Esophagus (tissue), 2 donors: Measurements from ENCODE around the gene YIPF5. TPM values are rescaled to one million over a fixed set of nuclear protein-coding genes. Genes with fewer than 3 reads are reported as not detected.

ENCODE experiments used
- H3K27ac ChIP-seq, 2 donors: one replicate each; pipeline ENCODE4 v1.5.1; 2013; ENCODE audit warnings: low read depth in 2 of 2, mild to moderate bottlenecking in 2 of 2, inconsistent platforms in 1 of 2, low read length in 1 of 2, moderate library complexity in 1 of 2
- H3K27me3 ChIP-seq, 2 donors: one replicate each; pipeline ENCODE4 v1.6.1; 2013; ENCODE audit warnings: low read length in 2 of 2, control low read depth in 1 of 2, mild to moderate bottlenecking in 1 of 2; ENCODE audit not compliant: insufficient read depth in 2 of 2, control insufficient read depth in 1 of 2
- H3K36me3 ChIP-seq, 2 donors: one replicate each; pipeline ENCODE4 v1.6.1; 2013; ENCODE audit warnings: low read length in 1 of 2; ENCODE audit not compliant: control insufficient read depth in 2 of 2, insufficient read depth in 2 of 2
- H3K4me1 ChIP-seq, 2 donors: one replicate each; pipeline ENCODE4 v1.6.1; 2013; ENCODE audit warnings: low read length in 1 of 2; ENCODE audit not compliant: control insufficient read depth in 2 of 2, insufficient read depth in 2 of 2
- H3K4me3 ChIP-seq, 2 donors: one replicate each; pipeline ENCODE4 v1.5.1; 2013; ENCODE audit warnings: low read length in 2 of 2, mild to moderate bottlenecking in 2 of 2, low read depth in 1 of 2, moderate library complexity in 1 of 2
- H3K9me3 ChIP-seq, 2 donors: one replicate each; pipeline ENCODE4 v1.6.1; 2013; ENCODE audit warnings: mild to moderate bottlenecking in 2 of 2, low read depth in 1 of 2, low read length in 1 of 2, moderate library complexity in 1 of 2; ENCODE audit not compliant: control insufficient read depth in 2 of 2, insufficient read depth in 1 of 2
- WGBS, 2 donors: extraction: QIAGEN DNeasy Blood & Tissue Kit; methylation state at CpG; one replicate each; pipeline ENCODE4 v1.1.7; 2013; 5-methylcytosine and 5-hydroxymethylcytosine counted together
- polyA plus RNA-seq, 2 donors: library from polyadenylated mRNA; stranded (reverse); fragments of 200-250 nt; gene quantifications; one replicate each; pipeline ENCODE4 v1.2.3, GENCODE V29; 2013
- donor health status: healthy with polysubstance abuse.
- donor health status: Bipolar disorder and iron deficiency.

Gene YIPF5
- polyA plus RNA-seq, 2 donors = 7.1 to 15.1 TPM

GRCh38 chr5:144202072-144202471, 31.6 kb upstream of the YIPF5 start:
- Histone ChIP-seq H3K9me3 (no peaks in the 10 kb centered on the region), H3K36me3 (no peaks in the 10 kb centered on the region), H3K27me3 (peaks cover 0 to 8% of the 10 kb centered on the region in 2 donors), H3K4me1 (no peaks in the 10 kb centered on the region), H3K27ac (no peak overlapping the region), H3K4me3 (no peak overlapping the region)
- 19 to 30% methylated on average over 10 of the region's 10 CpGs for WGBS, 2 donors

GRCh38 chr5:144201588-144201987, 31.1 kb upstream of the YIPF5 start:
- Histone ChIP-seq H3K9me3 (no peaks in the 10 kb centered on the region), H3K4me1 (no peaks in the 10 kb centered on the region), H3K27ac (no peak overlapping the region), H3K4me3 (no peak overlapping the region), H3K36me3 (no peaks in the 10 kb centered on the region), H3K27me3 (peaks cover 0 to 8% of the 10 kb centered on the region in 2 donors)
- 68 to 75% methylated on average over 5 of the region's 5 CpGs for WGBS, 2 donors

- H3K9me3 ChIP-seq = no peaks in the 10 kb centered on the region
- no peak overlapping the region for H3K27ac ChIP-seq
- H3K4me1 ChIP-seq = peaks cover 0 to 2% of the 10 kb centered on the region in 2 donors
- H3K27me3 ChIP-seq = no peaks in the 10 kb centered on the region
- WGBS, 2 donors = 28 to 49% methylated on average over 3 of the region's 3 CpGs
- H3K36me3 ChIP-seq = no peaks in the 10 kb centered on the region
- H3K4me3 ChIP-seq = no peak overlapping the region
Measured at GRCh38 chr5:144198386-144198785, 27.9 kb upstream of the YIPF5 start.

- Histone ChIP-seq H3K27me3 (no peaks in the 10 kb centered on the region), H3K27ac (no peak overlapping the region)
- 61 to 73% methylated on average over 1 of the region's 1 CpG for WGBS, 2 donors
Measured at GRCh38 chr5:144196612-144197011, 26.2 kb upstream of the YIPF5 start.

DNA sequence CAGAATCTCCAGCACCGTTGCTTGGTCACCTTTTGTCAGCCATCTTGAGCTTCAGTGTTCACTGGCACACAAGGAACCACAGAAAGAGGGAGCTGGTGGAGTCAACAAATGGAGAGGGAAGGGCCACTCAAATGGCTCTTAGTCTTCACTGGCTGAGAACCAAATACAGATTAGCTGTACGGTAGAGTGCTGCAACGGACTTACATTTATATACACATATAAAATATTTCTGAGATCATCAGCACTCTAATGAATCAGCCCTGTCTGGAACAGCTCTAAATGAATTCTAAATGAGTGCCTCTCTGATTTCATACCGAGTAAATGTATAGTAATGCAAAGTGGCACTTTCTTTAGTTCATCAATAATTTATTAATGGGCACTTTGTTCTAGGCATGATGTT, 25.0 kb upstream of the YIPF5 start:
- Histone ChIP-seq H3K4me3 (no peak overlapping the region), H3K4me1 (peaks cover 0 to 2% of the 10 kb centered on the region in 2 donors), H3K9me3 (no peaks in the 10 kb centered on the region), H3K27me3 (no peaks in the 10 kb centered on the region), H3K36me3 (no peaks in the 10 kb centered on the region), H3K27ac (no peak overlapping the region)
- WGBS, 2 donors = 57 to 59% methylated on average over 4 of the region's 4 CpGs

More at GRCh38 chr5:144196612-144197011, 26.2 kb upstream of the YIPF5 start:
- Histone ChIP-seq H3K4me3 (no peak overlapping the region), H3K4me1 (peaks cover 0 to 2% of the 10 kb centered on the region in 2 donors), H3K36me3 (no peaks in the 10 kb centered on the region), H3K9me3 (no peaks in the 10 kb centered on the region)

- H3K4me1 ChIP-seq = peaks cover 0 to 2% of the 10 kb centered on the region in 2 donors
- WGBS, 2 donors = 78 to 94% methylated on average over 2 of the region's 2 CpGs
- H3K4me3 ChIP-seq = no peak overlapping the region
- H3K36me3 ChIP-seq = no peaks in the 10 kb centered on the region
- H3K9me3 ChIP-seq = no peaks in the 10 kb centered on the region
- H3K27me3 ChIP-seq = no peaks in the 10 kb centered on the region
- no peak overlapping the region for H3K27ac ChIP-seq
Measured at GRCh38 chr5:144194144-144194543, 23.7 kb upstream of the YIPF5 start.

GRCh38 chr5:144192661-144193060, 22.2 kb upstream of the YIPF5 start:
- Histone ChIP-seq H3K4me1 (peaks cover 0 to 2% of the 10 kb centered on the region in 2 donors), H3K27ac (no peak overlapping the region)

DNA sequence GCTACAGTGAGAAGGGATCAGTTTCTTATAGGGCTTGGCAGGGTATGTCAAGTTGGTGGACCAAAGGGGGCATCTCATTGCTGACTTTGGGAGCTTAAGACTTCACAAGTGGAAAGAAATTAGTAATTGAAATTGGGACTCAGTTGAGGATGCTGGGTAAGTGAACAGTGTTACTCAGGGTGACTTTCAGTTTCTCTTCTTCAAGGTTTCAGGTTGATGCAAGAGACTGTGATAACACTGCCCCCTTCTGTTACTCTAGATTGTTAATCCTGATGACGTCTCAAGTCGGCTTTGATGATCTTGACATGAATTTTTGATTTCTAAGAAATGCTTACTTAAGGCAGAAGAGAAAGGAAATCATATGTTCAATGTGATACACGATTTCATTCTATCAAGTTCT, 21.5 kb upstream of the YIPF5 start:
- Histone ChIP-seq H3K36me3 (no peaks in the 10 kb centered on the region), H3K27ac (no peak overlapping the region), H3K4me3 (no peak overlapping the region), H3K4me1 (peaks cover 0 to 2% of the 10 kb centered on the region in 2 donors), H3K27me3 (no peaks in the 10 kb centered on the region), H3K9me3 (no peaks in the 10 kb centered on the region)
- WGBS, 2 donors = 22 to 23% methylated on average over 3 of the region's 3 CpGs

More at GRCh38 chr5:144192661-144193060, 22.2 kb upstream of the YIPF5 start:
- Histone ChIP-seq H3K36me3 (no peaks in the 10 kb centered on the region), H3K27me3 (no peaks in the 10 kb centered on the region), H3K9me3 (no peaks in the 10 kb centered on the region), H3K4me3 (no peak overlapping the region)

GRCh38 chr5:144191531-144191930, 21.1 kb upstream of the YIPF5 start:
- no peaks in the 10 kb centered on the region for H3K27me3 ChIP-seq
- no peaks in the 10 kb centered on the region for H3K9me3 ChIP-seq
- H3K36me3 ChIP-seq = no peaks in the 10 kb centered on the region
- H3K27ac ChIP-seq = no peak overlapping the region
- WGBS, 2 donors = 96 to 97% methylated on average over 3 of the region's 3 CpGs
- H3K4me1 ChIP-seq = peaks cover 0 to 2% of the 10 kb centered on the region in 2 donors
- no peak overlapping the region for H3K4me3 ChIP-seq

- Histone ChIP-seq H3K9me3 (no peaks in the 10 kb centered on the region), H3K4me1 (no peaks in the 10 kb centered on the region), H3K27me3 (no peaks in the 10 kb centered on the region), H3K4me3 (no peak overlapping the region), H3K36me3 (no peaks in the 10 kb centered on the region), H3K27ac (no peak overlapping the region)
- WGBS, 2 donors = 57 to 63% methylated on average over 10 of the region's 10 CpGs
Measured at GRCh38 chr5:144189800-144190429, 19.5 kb upstream of the YIPF5 start.
